HG03139 (cell line): ENCODE data around the gene CREB5.

Experiments used
- ATAC-seq: cut with Tn5 transposase; IDR thresholded peaks from one replicate; pipeline ENCODE4 v1.9.1; 2021; ENCODE audit not compliant: unreplicated experiment

Gene CREB5

DNA sequence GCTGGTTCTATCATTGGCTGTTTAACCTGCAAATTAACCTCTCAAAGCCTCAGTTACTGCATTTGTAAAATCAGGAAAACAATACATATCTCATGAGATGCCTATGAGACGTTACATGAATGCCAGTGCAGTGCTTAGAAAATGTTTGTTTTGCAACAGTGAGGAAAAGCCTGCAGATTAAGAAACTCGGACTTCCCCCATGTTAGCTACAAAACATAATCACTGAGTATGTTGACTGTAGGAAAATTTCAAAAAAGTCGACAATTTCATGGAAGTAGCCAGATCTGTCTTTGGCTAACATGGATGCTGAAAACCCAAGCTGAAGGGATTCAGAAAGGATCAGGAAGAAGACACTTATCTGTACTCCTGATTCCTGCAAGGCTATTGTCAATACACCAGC is 424.4 kb downstream of the CREB5 start:
- ATAC-seq: no peak

DNA sequence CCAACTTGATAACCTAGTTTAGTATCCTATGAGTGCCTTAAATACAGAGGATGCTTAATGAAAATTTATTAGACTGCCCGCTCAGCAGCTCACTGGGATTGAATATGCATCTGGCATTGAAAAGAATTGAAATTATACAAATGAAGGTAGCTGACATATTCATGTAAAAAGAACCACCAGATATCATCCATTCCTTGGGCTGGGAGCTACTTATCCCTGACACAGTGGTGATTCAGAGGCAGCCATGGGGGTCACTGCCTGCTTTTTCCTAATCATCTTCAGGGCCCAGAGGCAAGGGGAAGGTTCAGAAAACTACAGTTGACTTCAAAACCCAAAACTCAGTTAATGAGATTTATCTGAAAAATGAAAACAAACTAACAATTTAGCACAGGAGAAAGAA is 424.9 kb downstream of the CREB5 start:
- ATAC-seq: no peak

- ATAC-seq: no peak
Observed at GRCh38 chr7:28840592-28840995, 428.3 kb downstream of the CREB5 start.

GRCh38 chr7:28841766-28842165 is 429.4 kb downstream of the CREB5 start:
- no peak for ATAC-seq

DNA sequence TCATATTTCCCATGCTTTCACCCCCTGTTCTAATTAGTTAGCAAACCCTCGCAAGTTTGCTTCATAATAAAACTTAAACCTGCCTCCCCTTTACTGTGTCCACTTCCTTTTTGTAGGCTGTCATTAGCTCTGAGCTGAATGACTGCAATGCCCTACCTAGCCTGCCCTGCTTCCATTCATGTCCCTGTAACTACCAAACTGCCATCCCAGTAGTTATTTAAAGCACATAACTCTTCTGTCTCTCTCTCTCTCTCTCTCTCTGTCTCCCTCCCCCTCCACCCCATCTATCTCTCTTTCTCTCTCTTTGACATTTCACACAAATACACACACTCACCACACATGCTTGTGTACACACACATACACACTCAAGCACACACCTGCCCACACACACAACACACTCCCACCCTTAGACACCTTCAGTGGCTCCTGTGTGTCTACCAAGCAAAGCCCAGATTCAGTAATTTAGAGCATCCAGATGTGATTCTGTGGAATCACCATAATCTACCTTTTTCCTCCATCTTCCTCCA is 430.5 kb downstream of the CREB5 start:
- no peak for ATAC-seq

DNA sequence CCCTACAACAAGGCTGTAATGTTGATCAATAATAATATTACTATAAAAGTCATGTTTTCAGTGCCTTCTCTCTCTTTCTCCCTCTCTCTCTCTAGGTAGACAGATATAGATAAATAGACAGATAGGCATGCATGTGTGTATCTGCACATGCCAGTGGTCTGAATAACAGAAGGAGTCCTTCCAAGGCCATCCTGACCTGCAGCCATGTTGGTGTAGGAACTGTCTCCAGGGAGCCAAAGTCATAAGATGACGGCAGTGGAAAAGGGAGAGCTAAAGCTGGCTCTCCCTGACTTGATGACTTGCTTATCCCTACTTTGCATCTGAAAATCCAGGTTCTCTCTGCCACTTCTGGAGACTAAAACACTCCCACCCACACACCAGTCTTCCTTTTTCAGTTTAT is 432.8 kb downstream of the CREB5 start:
- no peak for ATAC-seq

- ATAC-seq: no peak
Observed at GRCh38 chr7:28847176-28847575, 434.9 kb downstream of the CREB5 start.

GRCh38 chr7:28847681-28848080 is 435.4 kb downstream of the CREB5 start:
- no peak for ATAC-seq

DNA sequence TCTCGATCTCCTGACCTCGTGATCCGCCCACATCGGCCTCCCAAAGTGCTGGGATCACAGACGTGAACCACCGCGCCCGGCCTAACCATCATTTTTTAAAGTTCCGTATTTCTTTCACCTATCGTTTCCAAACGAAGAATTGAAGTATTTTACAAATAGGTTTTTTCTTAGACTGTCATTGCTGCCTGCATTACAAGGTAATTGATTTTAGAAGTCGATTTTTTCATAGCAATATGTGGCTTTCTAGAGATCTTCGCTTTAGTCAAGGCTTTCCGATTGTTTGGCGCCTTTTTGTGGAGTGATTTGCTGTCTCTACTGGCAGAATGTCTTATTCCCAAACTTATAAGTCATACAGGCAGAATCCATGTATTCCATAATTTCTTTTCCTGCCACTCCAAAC is 436.6 kb downstream of the CREB5 start:
- ATAC-seq: no peak

DNA sequence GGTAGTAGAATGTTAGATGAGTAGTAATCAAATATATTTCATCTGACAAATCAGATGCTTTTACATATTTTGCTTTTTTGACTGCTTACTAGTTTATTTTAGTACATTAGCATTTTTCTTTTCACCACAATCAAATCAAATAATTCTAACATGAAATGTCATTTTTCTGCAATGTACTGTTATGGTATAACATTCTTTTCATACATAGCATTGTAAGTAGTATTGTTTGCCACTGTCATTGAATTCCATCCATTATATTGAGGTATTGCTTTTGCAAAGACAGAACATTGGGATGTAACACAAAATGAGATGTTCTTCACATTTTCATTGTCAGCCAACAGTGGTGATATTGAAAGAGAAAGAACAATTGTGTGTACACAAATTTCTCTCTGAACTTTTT is 438.4 kb downstream of the CREB5 start:
- ATAC-seq: no peak

DNA sequence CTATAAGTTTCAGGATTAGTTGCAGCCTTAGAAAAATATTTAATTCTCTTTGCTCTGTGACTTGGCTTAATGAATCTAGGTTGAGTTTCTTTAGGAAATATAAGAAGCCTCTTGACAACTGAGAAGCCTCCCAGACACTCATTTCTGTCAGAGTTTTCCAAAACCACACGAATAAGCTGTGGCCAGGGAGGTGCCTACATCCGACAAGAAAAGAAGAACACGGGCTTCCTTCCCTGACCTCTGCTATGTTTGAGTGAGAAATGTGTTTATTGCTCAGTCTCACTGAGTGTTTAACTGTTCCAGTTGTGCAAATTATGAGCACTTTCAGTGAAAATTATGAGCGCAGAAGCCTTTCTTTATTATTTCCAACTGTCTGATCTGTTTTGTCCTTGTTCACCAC is 440.8 kb downstream of the CREB5 start:
- no peak for ATAC-seq

- peak; percentile 96 for ATAC-seq
Observed at GRCh38 chr7:28853834-28854749, 441.8 kb downstream of the CREB5 start.

DNA sequence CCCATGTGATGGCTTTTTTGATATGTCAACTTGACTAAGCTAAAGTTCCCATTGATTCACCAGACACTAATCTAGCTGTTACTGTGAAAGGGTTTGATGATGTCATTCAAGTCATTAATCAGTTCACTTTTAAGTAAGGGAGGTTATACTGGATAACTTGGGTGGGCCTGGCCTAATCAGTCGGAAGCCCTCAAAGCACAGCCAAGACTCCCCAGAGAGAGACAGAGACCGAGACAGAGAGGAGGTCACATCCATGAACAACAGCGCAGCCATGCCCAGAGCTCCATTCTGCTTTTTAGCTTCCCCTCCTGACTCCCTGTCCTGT is 442.4 kb downstream of the CREB5 start:
- ATAC-seq: no peak

DNA sequence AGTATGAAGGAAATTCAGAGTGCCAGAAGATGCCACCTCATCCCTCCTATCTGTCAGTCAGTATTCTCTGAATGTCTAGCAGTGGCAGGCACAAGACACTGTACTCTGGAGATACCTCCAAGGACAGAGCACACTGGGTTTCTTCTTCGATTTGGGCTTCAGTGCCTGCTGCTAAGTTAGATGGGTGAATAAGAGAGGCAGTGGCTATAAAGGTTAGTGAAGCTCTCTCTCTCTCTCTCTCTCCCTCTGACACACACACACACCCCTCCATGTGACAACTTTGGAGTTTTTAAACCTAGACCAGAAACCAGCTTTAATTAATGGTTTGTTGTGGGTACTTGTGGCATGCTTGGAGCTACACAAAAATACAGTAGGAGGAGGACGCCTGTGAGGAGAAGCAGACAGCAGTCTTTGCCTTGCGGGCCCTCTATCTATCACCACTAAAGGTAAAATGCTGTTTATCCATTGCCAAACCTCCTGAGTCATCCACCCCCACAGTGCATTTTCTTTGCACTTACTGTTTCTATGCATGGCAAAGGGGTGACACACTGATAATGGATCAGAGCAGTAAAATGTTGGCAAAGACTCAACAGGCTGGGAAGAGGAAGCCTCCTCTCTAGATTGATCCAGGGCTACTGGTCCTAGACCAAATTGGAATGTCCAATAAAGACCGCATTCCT is 443.4 kb downstream of the CREB5 start:
- ATAC-seq: no peak

DNA sequence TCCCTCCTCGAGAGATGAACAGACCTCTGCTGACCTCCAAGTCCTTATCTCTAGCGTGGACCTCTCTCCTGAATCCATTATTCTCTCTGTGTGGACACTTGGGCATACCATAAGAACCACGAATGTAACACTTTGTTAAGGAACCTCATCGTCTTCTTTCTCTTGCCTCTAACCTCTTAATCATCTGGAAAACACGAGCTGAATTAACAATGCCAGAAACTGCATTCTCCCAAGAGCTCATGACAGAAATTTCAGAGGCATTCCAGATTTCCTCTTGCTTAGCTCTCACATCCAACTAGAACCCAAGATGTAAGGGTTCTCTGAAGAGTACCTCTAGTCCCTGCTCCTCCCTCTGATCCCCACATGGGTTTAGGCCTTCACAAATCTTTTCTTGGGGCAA is 444.3 kb downstream of the CREB5 start:
- ATAC-seq: no peak

GRCh38 chr7:28858206-28858605 is 445.9 kb downstream of the CREB5 start:
- ATAC-seq: no peak

GRCh38 chr7:28858895-28859294 is 446.6 kb downstream of the CREB5 start:
- no peak for ATAC-seq

DNA sequence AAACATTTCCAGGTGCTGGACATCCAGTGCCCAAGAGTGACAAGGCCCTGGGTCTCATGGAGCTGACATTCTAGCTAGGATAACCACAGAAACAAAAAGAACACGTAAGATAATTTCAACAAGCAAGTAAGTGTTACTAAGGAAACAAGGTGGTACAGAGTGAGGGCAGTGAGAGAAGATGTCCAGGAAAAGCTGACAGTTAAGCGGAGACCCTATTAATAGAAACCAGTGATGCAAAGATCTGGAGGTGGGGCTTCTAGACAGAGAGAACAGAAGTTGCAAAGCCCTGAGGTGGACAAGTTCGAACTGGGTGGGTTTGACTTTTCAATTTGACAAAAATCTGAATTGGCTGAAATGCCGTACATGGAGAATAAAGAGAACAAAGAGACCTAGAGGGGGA is 449.5 kb downstream of the CREB5 start:
- ATAC-seq: no peak

DNA sequence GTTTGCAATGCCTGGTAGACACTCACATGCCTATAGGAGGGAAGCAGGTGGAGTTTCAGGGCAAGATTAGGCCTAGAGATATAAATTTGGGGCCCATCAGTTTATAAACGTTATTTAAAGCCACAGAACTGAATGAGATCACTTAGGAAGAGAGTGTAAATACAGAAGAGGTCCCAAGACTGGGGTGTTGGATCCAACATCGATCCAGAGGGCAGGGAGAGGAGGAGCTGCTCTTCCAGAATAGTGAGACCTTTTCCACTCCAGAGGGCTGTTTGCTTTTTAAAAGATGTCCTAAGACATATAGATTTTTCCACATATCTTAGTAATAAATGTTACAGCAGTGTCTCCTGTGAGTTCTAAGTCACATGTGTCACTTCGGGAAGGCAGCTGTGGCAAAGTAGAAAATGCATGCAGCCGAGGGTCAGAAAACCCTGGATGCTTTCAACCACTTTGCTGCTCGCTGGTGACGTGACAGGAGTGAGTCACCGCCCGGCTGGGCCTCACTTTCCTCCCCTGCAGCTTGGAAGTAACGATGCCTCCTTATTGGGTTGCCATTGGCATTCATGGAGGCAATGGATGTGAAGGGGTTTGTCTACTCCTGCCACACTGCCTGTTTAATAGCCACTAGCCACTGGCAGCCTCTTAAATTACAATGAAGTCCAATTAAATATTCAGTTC is 450.4 kb downstream of the CREB5 start:
- no peak for ATAC-seq

DNA sequence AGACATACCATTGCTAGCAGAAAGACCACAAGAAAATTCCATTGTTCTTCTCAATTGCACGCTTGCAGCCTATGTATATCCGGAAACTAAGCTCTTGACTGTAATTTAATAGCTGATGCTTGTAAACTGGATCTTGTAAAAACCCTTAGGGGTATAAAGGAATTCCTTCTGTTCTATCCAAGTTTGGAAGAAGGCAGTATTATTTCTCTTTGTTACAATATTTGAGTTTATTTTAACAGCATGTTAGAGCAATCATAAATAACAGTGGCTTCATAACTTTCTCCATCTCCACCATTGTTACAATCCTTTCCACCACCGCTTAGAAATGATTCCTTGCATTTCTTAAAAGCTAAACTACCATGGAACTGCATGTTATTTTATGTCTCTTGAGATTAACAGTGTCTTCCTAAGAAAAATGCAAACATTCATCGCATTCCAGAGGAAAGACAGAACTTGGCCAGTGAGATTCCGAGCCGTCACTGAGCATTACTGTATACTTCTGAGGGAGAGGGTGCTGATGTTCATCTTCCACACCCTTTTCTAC is 453.4 kb downstream of the CREB5 start:
- ATAC-seq: no peak

DNA sequence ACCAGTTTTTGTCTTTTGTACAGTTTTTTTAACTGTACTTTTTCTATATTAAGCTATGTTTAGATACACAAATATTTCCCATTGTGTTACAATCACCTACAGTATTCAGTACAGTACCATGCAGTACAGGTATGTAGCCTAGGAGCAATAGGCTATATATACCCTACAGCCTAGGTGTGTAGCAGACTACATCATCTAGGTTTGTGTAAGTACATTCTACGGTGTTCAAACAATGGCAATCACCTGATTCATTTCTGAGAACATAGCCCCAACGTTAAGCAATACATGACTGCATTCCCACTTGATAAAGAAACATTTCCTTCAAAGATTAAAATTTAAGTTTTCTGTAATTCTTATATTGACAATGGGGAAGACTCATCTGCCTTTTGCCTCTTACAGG is 456.4 kb downstream of the CREB5 start:
- no peak for ATAC-seq

DNA sequence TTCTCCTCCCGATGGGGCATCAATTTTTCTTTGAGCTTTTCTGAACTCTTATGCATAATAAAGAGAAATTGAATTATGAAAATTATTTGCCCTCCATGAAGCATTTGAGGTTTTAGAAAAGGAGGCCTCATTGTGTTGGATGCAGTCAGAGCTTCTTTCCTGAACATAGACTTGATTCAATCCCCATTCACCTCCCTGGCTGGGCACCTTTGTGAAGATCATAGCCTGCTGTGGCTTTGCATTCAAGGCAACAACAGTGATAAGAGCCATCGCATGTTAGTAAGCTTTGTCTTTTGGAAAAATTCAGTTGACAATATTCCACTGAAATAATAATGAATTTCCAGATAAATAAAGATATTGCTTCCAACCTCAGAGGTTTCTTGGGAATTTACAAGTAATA is 458.8 kb downstream of the CREB5 start:
- no peak for ATAC-seq
